Thyroid gland (tissue), 4 donors: ENCODE results near the gene KIF12.

Source experiments
- POLR2A ChIP-seq, 2 donors: fragments of 450-650 bp; IDR thresholded peaks; one replicate each; pipeline ENCODE4 v1.6.1; 2017; ENCODE audit warnings: antibody characterized with exemption in 2 of 2, mild to moderate bottlenecking in 2 of 2, moderate library complexity in 1 of 2
- TF ChIP-seq, protein P1 (sequence below), 6 experiments: fragments of 200-600 bp in 3 of 6; fragments of 450-650 bp in 3 of 6; sonication (generic) in 3 of 6; IDR thresholded peaks; one replicate each; pipeline ENCODE4 v1.5.1; 2016 to 2019; ENCODE audit warnings: antibody characterized with exemption in 6 of 6, mild to moderate bottlenecking in 2 of 6, inconsistent platforms in 1 of 6, moderate library complexity in 1 of 6

DNA sequence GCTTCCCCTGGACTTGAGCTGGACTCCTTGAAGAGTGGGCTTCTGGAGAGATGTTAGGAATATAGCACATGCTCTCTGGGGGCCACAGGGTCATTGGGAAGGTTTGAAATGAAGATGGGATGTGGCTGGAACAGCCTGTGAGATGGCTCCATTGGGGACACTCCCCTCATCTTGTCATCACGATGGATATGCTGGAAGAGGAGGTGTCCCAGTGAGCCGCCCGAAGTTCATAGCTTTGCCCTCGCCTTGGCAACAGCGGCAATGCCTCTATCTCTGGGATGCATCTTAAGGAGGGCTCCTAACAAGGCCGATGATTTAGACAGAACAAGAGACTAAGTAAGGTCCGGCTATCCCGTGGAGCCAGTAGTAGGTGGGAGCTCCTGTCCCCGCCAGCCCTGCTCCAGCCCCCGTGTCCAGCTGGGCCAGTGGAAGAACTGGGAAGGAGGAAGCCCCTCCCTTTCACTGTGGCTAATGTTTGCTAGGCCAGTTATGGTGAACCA is 44.9 kb downstream of the KIF12 start:
- TF ChIP-seq, protein P1, sequence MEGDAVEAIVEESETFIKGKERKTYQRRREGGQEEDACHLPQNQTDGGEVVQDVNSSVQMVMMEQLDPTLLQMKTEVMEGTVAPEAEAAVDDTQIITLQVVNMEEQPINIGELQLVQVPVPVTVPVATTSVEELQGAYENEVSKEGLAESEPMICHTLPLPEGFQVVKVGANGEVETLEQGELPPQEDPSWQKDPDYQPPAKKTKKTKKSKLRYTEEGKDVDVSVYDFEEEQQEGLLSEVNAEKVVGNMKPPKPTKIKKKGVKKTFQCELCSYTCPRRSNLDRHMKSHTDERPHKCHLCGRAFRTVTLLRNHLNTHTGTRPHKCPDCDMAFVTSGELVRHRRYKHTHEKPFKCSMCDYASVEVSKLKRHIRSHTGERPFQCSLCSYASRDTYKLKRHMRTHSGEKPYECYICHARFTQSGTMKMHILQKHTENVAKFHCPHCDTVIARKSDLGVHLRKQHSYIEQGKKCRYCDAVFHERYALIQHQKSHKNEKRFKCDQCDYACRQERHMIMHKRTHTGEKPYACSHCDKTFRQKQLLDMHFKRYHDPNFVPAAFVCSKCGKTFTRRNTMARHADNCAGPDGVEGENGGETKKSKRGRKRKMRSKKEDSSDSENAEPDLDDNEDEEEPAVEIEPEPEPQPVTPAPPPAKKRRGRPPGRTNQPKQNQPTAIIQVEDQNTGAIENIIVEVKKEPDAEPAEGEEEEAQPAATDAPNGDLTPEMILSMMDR (IDR thresholded peaks at IDR 0.05), result no peak
- TF ChIP-seq POLR2A (IDR thresholded peaks at IDR 0.05), result no peak
